T1000 (cell line): ENCODE results near the gene PARP2.
"Not testable (repeated sequence)": the region's sequence is repeated elsewhere in the genome, so short reads cannot be mapped to it uniquely, and the experiment has no call there.

ENCODE experiments used
- DNase-seq: peaks from one replicate; lab custom pipeline; 2025; ENCODE audit warnings: mixed read lengths; lab: John Stamatoyannopoulos, UW

Gene PARP2

GRCh38 chr14:20343092-20343861 is at the start of gene PARP2:
PARP2 (plus strand) TSS chr14:20343635; CDS start chr14:20343642, 7 bp downstream.
- peak; percentile 100 for DNase-seq

DNA sequence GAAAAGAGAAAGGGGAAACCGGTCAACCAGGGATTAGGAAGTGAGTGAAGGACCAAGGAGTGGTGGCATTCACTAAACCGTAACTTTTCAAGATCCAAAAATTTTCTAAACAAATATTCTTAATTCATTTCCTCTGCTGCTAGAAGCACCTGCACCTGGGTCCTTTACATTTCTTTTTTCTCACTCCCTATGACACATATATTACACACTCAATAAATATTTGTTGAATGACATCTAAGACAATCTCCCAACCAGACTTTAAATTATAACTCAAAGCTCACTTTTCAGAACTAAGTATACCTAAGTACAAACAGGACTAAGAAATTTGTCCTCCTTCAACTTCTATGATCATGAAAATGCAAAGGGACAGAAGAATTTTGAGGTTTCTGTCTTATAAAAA is 48.8 kb upstream of the PARP2 start:
- DNase-seq = no peak

GRCh38 chr14:20295067-20295466 is 48.4 kb upstream of the PARP2 start:
- no peak for DNase-seq

GRCh38 chr14:20302042-20302755 is 41.2 kb upstream of the PARP2 start:
- DNase-seq = no peak

GRCh38 chr14:20305265-20306078 is 38.0 kb upstream of the PARP2 start, which contains the start of gene TTC5:
TTC5 (minus strand) TSS chr14:20305951; CDS start chr14:20305937, 14 bp downstream.
- peak; percentile 72 for DNase-seq

- no peak for DNase-seq
Observed at GRCh38 chr14:20306079-20306423, 37.4 kb upstream of the PARP2 start.

- DNase-seq = no peak
Observed at GRCh38 chr14:20314026-20314425, 29.4 kb upstream of the PARP2 start.

- DNase-seq = no peak
Observed at GRCh38 chr14:20317720-20318119, 25.7 kb upstream of the PARP2 start.

- DNase-seq = peak; percentile 4
Observed at GRCh38 chr14:20327005-20327869, 16.2 kb upstream of the PARP2 start.

DNA sequence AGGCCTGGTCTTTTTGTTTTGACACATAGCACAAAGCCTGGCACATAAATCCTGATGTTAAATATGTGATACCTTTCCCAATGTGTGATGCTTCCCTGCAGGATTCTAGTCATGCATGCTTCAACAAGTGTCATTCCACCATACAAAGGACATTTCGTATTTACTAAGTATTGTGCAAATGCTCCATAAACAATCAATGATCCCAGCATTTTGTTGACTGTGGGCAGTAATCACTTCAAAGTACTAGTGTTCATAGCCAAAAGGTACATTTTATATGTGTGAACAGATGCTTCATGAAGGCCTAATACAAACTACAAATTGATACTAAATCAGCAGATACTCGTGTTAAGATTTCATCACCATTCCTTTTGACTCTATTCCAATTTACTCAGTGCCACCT is 14.7 kb upstream of the PARP2 start:
- no peak for DNase-seq

- DNase-seq = no peak
Observed at GRCh38 chr14:20329355-20329754, 14.1 kb upstream of the PARP2 start.

GRCh38 chr14:20331053-20331613 is 12.3 kb upstream of the PARP2 start:
- no peak for DNase-seq

DNA sequence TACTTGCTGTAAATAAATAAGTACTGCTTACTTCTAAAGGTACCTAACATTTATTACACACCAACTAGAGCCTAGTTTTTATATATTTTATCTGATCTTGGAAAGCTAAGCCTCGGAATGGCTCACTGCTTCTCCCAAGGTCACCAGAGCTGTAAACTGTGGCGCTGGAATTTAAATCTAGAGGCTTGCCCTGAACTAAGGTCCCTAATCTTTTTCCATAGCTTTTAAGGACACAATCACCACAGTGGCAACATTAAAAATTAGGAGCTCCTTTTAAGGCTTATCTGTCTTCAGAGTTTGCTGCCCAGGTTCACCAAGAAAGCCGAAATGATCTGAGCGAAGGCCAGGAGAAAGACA is 11.0 kb upstream of the PARP2 start:
- DNase-seq = no peak

DNA sequence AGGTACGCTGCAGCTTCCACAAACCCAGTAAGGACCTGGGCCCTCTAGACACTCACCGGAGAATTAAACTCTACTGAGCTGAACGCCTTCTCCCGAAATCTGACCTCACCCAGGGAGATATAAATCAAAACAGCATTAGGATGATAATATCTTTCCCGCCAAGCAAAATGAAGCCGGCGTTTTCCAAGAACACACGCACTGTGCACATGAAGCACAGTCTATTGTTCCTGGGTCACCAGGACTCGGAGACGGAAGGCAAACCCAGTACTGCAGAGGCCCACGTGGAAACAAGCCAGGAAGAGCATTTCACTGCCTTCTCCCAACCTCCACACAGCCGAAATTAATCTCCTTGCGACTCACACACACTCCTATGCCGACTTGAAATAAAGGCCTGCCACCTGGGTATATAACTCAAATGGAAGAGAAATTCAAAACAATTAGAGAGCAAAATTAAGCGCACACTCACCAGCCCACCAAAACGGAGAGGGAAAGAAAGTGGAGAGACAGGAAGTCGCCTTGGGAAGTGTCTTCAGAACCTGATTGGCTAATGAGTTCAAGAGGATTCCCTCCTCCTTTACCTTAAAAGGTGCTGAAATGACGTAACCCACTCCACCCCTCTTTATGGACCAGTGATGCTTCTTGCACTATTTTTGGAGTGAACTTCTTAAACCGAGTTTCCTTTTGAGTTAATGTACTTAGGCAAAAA is 10.5 kb upstream of the PARP2 start, which contains the start of gene CCNB1IP1:
Gene CCNB1IP1, minus strand, starts transcription at position 492 of the 706 bp plus-strand sequence. CDS start 16,756 bp downstream, outside the sequence.
- peak; percentile 43 for DNase-seq

DNA sequence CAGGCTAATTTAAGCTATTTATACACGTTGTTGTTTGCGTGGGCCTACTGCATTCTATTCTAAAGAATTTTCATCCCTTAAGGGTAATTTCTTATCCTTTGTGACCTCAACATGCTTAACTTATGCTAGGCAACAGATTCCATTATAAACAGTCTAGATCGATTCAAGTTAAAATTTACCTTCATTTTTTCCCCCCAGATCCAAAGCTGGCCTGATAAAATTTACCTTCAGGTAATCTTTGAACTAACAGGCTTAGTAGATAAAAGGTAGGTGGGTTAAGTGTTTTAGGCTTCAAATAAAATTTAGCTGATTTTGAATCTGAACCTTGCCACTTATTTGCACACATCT is 10.0 kb upstream of the PARP2 start:
- no peak for DNase-seq

- no peak for DNase-seq
Observed at GRCh38 chr14:20334017-20334416, 9.4 kb upstream of the PARP2 start.

DNA sequence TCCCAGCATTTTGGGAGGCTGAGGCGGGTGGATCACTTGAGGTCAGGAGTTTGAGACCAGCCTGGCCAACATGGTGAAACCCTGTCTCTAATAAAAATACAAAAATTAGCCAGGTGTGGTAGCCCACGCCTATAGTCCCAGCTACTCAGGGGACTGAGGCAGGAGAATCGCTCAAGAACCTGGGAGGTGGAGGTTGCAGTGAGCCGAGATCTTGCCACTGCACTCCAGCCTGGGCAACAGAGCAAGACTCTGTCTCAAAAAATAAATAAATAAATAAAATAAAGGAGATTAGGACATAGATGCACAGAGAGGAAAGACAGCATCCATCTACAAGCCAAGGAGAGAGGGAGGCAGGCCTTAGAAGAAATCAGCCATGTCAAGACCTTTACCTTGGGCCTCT is 2.4 kb upstream of the PARP2 start:
- DNase-seq = not testable (repeated sequence)

DNA sequence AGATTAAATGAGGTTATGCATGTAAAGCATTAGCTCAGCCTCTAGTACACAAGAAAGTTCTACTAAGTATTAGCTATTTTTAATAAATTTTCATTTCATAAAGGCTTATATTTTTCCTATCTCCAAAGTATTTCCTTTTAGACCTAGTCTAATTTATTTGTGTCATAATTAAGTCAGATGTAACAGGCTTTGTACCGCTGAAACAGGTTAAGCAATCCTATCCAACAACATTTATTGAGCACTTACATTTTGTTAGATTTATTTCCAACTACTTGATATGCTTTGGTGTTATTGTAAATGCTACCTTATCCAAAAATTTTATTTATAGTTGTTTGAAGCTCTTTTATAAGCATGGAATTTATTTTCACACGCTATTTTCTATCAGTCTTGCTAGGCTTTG is 1.8 kb upstream of the PARP2 start:
- DNase-seq = no peak

GRCh38 chr14:20343862-20344220 is 406 bp downstream of the PARP2 start:
- no peak for DNase-seq

- DNase-seq = no peak
Observed at GRCh38 chr14:20345366-20345765, 1.9 kb downstream of the PARP2 start.

GRCh38 chr14:20346713-20347112 is 3.3 kb downstream of the PARP2 start:
- no peak for DNase-seq
